ENCODE measurements around the gene MYOZ2.

Gene MYOZ2

DNA sequence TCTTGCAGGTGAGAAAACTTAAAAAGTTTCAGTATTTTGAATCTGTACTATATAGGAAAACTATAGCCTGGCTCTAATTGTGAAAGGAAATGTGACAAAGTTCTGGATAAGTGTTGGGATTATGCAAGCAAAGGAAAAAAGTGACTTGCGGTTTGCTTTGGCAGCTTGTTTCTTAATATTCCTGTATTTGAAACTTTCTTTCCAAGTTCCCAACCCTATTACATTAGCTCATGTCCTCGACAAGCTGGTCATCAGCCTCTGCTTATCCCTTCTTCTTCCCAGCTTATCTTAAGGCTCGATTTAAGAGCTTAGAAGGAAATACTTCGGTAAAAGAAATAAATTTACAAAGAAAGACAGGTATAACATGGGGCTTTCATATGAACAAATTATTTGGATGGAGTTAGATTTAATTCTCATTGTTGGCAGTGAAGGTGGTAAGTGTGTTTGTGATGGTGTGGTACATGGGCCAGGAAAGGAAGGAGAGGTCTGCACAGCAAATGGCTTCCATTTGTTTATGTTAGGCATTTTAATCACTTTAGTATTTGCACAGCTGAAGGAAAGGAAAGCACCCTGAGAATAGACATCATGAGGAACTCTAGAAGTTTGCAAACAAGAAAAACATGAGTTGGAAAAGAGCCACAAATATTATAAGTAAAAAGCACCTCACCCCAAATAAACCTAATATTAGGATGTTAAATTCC, 5.1 kb upstream of the MYOZ2 start:
- Histone ChIP-seq H3K9me3 (ENCODE audit: low read length) (no peaks in the 10 kb centered on the region), H3K4me3 (ENCODE audit: low read depth, low read length, poor library complexity, severe bottlenecking) (no peak overlapping the region), H3K4me1 (ENCODE audit: insufficient read depth, low read length, severe bottlenecking) (no peaks in the 10 kb centered on the region), H3K9ac (ENCODE audit: low read length) (no peak overlapping the region), H3K27ac (ENCODE audit: low read depth, low read length, poor library complexity, severe bottlenecking) (no peak overlapping the region), H3K9me2 (ENCODE audit: low read depth, low read length) (no peaks in the 10 kb centered on the region), H4K20me1 (ENCODE audit: insufficient read depth, low read length) (no peaks in the 10 kb centered on the region), H3K27me3 (ENCODE audit: insufficient read depth, low read length) (no peaks in the 10 kb centered on the region), H3K36me3 (ENCODE audit: insufficient read depth, low read length) (no peaks in the 10 kb centered on the region), H3F3A (ENCODE audit: insufficient read depth, low read length) (no peaks in the 10 kb centered on the region), H2AFZ (ENCODE audit: low read length) (no peak overlapping the region), H3K4me2 (ENCODE audit: low read length) (no peak overlapping the region), H3K79me2 (ENCODE audit: insufficient read depth, low read length) (no peaks in the 10 kb centered on the region)
- no peak for TF ChIP-seq EZH2 (IDR thresholded peaks at IDR 0.05; ENCODE audit: borderline replicate concordance, low read length)
- TF ChIP-seq, protein P1, sequence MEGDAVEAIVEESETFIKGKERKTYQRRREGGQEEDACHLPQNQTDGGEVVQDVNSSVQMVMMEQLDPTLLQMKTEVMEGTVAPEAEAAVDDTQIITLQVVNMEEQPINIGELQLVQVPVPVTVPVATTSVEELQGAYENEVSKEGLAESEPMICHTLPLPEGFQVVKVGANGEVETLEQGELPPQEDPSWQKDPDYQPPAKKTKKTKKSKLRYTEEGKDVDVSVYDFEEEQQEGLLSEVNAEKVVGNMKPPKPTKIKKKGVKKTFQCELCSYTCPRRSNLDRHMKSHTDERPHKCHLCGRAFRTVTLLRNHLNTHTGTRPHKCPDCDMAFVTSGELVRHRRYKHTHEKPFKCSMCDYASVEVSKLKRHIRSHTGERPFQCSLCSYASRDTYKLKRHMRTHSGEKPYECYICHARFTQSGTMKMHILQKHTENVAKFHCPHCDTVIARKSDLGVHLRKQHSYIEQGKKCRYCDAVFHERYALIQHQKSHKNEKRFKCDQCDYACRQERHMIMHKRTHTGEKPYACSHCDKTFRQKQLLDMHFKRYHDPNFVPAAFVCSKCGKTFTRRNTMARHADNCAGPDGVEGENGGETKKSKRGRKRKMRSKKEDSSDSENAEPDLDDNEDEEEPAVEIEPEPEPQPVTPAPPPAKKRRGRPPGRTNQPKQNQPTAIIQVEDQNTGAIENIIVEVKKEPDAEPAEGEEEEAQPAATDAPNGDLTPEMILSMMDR (IDR thresholded peaks at IDR 0.05; ENCODE audit: low read length) = no peak

DNA sequence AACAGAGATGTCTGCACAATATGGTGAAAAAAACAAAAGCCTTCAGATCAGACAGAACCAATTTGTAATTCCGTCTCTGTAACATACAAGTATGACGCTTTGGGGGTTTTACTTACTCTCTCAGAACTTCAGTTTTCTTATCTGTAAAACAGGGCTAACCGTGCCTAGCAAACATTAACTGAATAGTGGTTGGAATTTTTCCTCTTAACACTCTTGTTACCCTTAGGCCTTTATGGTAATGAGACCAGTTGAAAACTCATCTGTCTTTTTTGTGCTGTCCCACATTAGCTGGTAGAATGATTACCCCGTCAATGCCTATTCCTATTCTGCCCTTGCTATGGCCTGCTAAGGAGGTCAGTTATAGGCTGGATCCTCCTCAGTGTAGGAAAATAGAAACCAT, 4.5 kb upstream of the MYOZ2 start:
- Histone ChIP-seq H3K4me1 (ENCODE audit: insufficient read depth, low read length, severe bottlenecking) (no peaks in the 10 kb centered on the region), H3K27me3 (ENCODE audit: insufficient read depth, low read length) (no peaks in the 10 kb centered on the region), H2AFZ (ENCODE audit: low read length) (no peak overlapping the region), H3F3A (ENCODE audit: insufficient read depth, low read length) (no peaks in the 10 kb centered on the region), H4K20me1 (ENCODE audit: insufficient read depth, low read length) (no peaks in the 10 kb centered on the region), H3K27ac (ENCODE audit: low read depth, low read length, poor library complexity, severe bottlenecking) (no peak overlapping the region), H3K79me2 (ENCODE audit: insufficient read depth, low read length) (no peaks in the 10 kb centered on the region), H3K9me2 (ENCODE audit: low read depth, low read length) (no peaks in the 10 kb centered on the region), H3K9ac (ENCODE audit: low read length) (no peak overlapping the region), H3K36me3 (ENCODE audit: insufficient read depth, low read length) (no peaks in the 10 kb centered on the region), H3K4me2 (ENCODE audit: low read length) (no peak overlapping the region), H3K4me3 (ENCODE audit: low read depth, low read length, poor library complexity, severe bottlenecking) (no peak overlapping the region), H3K9me3 (ENCODE audit: low read length) (no peaks in the 10 kb centered on the region)
- no peak for TF ChIP-seq EZH2 (IDR thresholded peaks at IDR 0.05; ENCODE audit: borderline replicate concordance, low read length)
- TF ChIP-seq, protein P1 (IDR thresholded peaks at IDR 0.05; ENCODE audit: low read length) = no peak

DNA sequence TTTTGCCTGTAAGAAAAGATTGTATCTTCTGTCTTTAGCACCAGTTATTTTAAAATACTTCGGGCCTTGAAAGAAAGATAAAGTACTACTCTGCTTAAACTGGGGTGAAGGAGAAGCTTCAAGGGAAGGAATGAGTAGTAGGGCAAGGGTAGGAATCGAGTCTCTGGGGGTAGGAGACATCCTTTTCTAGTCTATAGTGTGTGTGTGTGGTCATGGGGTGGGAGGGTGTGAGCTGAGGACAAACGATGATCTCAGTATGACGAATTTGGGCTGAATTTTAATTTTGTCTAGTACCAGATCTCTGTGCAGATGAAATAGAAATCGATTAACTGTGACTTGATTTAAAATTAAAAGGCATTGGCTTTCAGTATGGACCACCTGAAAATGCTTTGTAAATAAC, 3.3 kb upstream of the MYOZ2 start:
- no peak overlapping the region for H3K4me2 ChIP-seq (ENCODE audit: low read length)
- no peaks in the 10 kb centered on the region for H3K36me3 ChIP-seq (ENCODE audit: insufficient read depth, low read length)
- H3K27ac ChIP-seq (ENCODE audit: low read depth, low read length, poor library complexity, severe bottlenecking) = no peak overlapping the region
- no peak overlapping the region for H3K9ac ChIP-seq (ENCODE audit: low read length)
- H3K27me3 ChIP-seq (ENCODE audit: insufficient read depth, low read length) = no peaks in the 10 kb centered on the region
- H3K9me2 ChIP-seq (ENCODE audit: low read depth, low read length) = no peaks in the 10 kb centered on the region
- H3K4me3 ChIP-seq (ENCODE audit: low read depth, low read length, poor library complexity, severe bottlenecking) = no peak overlapping the region
- no peaks in the 10 kb centered on the region for H4K20me1 ChIP-seq (ENCODE audit: insufficient read depth, low read length)
- H3K4me1 ChIP-seq (ENCODE audit: insufficient read depth, low read length, severe bottlenecking) = no peaks in the 10 kb centered on the region
- no peaks in the 10 kb centered on the region for H3K9me3 ChIP-seq (ENCODE audit: low read length)
- H3F3A ChIP-seq (ENCODE audit: insufficient read depth, low read length) = no peaks in the 10 kb centered on the region
- no peak for TF ChIP-seq EZH2 (IDR thresholded peaks at IDR 0.05; ENCODE audit: borderline replicate concordance, low read length)
- TF ChIP-seq, protein P1 (IDR thresholded peaks at IDR 0.05; ENCODE audit: low read length) = no peak
- H3K79me2 ChIP-seq (ENCODE audit: insufficient read depth, low read length) = no peaks in the 10 kb centered on the region
- no peak overlapping the region for H2AFZ ChIP-seq (ENCODE audit: low read length)

Measured in OCI-LY1 (cell line).